Measurements from ENCODE around the gene PIPOX. TPM values are rescaled to one million over a fixed set of nuclear protein-coding genes. Genes with fewer than 3 reads are reported as not detected.
A peak's percentile ranks its signal among the peaks of the same experiment; 100 is the strongest.

Gene PIPOX
- total RNA-seq, 1 donor from 2014 or later, result 3.3 TPM

DNA sequence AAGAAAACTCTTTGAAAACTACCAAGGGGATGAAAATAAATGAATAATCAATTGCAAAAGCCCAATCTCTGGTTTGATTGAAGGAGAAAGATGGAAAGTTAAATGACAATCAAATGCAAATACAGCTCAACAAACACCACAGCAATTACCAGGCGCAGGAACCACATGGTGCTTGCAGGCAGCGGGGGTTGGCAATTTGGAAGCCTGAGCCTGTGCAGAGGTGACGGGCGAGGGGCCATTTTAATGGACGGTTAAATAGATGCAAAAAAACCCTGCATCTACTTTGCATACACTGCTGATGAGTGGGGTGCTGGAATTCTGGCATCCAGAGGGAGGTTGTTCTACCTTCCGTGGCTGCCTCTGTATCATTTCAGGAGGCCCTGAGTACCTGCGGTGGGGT, 32.4 kb upstream of the PIPOX start:
- Mint-ChIP-seq H3K36me3 (ENCODE audit: low read depth, unreplicated experiment) (no peaks in the 10 kb centered on the region), H3K9me3 (ENCODE audit: unreplicated experiment) (no peaks in the 10 kb centered on the region), H3K27ac (ENCODE audit: unreplicated experiment) (no peak overlapping the region), H3K27me3 (ENCODE audit: unreplicated experiment) (peaks cover 7% of the 10 kb centered on the region), H3K4me3 (ENCODE audit: unreplicated experiment) (no peak overlapping the region), H3K4me1 (ENCODE audit: unreplicated experiment) (peaks cover 13% of the 10 kb centered on the region)
- TF ChIP-seq, protein P1, sequence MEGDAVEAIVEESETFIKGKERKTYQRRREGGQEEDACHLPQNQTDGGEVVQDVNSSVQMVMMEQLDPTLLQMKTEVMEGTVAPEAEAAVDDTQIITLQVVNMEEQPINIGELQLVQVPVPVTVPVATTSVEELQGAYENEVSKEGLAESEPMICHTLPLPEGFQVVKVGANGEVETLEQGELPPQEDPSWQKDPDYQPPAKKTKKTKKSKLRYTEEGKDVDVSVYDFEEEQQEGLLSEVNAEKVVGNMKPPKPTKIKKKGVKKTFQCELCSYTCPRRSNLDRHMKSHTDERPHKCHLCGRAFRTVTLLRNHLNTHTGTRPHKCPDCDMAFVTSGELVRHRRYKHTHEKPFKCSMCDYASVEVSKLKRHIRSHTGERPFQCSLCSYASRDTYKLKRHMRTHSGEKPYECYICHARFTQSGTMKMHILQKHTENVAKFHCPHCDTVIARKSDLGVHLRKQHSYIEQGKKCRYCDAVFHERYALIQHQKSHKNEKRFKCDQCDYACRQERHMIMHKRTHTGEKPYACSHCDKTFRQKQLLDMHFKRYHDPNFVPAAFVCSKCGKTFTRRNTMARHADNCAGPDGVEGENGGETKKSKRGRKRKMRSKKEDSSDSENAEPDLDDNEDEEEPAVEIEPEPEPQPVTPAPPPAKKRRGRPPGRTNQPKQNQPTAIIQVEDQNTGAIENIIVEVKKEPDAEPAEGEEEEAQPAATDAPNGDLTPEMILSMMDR (IDR thresholded peaks at IDR 0.05; ENCODE audit: unreplicated experiment), result no peak
- no peak for DNase-seq (ENCODE audit: low spot score)

DNA sequence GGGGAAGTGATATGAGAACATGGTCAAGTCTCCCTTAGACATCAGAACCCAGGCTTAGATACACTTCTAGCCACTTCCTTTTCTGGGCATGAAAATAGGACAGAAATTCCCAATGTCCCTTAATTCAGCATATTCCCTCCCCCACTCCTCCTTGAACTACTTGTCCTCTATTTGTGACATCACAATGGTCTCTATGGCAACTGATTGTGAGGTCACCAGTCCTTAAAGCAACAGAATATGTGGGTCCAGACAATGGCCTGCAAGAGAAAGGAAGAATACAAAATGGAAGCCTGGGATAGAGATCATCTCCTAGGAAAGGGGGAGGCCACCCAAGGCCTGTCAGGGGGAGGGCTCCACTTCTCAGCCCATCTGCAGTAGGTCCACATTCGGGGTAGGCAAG, 30.4 kb upstream of the PIPOX start:
- no peak for DNase-seq (ENCODE audit: low spot score)
- Mint-ChIP-seq H3K4me1 (ENCODE audit: unreplicated experiment) (peaks cover 20% of the 10 kb centered on the region), H3K27ac (ENCODE audit: unreplicated experiment) (peak overlapping the region; percentile 27), H3K27me3 (ENCODE audit: unreplicated experiment) (peaks cover 4% of the 10 kb centered on the region), H3K36me3 (ENCODE audit: low read depth, unreplicated experiment) (no peaks in the 10 kb centered on the region), H3K9me3 (ENCODE audit: unreplicated experiment) (no peaks in the 10 kb centered on the region), H3K4me3 (ENCODE audit: unreplicated experiment) (no peak overlapping the region)
- TF ChIP-seq, protein P1 (IDR thresholded peaks at IDR 0.05; ENCODE audit: unreplicated experiment), result no peak

DNA sequence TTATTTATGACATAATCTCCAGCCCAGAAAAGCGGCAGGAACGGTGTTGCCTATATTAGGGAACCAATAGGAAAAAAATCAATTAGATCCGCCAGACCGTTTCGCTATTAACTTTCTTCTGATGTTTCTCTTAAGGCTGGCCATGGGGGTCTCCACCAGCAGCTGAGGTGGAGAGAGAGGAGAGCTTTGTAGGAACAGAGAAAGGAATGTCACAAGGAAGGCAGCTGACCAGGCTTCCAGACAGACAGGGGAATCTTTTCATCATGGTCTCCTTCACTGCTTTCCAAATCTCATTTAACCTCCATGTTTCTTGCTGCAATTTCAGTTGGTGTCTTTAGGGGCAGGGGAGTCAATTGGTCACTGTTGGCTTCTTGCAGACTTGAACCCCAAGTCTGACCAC, 28.2 kb upstream of the PIPOX start:
- TF ChIP-seq, protein P1 (IDR thresholded peaks at IDR 0.05; ENCODE audit: unreplicated experiment), result no peak
- Mint-ChIP-seq H3K27me3 (ENCODE audit: unreplicated experiment) (peaks cover 2% of the 10 kb centered on the region), H3K36me3 (ENCODE audit: low read depth, unreplicated experiment) (no peaks in the 10 kb centered on the region), H3K9me3 (ENCODE audit: unreplicated experiment) (no peaks in the 10 kb centered on the region), H3K4me1 (ENCODE audit: unreplicated experiment) (peaks cover 32% of the 10 kb centered on the region), H3K27ac (ENCODE audit: unreplicated experiment) (no peak overlapping the region), H3K4me3 (ENCODE audit: unreplicated experiment) (no peak overlapping the region)
- DNase-seq (ENCODE audit: low spot score), result no peak

DNA sequence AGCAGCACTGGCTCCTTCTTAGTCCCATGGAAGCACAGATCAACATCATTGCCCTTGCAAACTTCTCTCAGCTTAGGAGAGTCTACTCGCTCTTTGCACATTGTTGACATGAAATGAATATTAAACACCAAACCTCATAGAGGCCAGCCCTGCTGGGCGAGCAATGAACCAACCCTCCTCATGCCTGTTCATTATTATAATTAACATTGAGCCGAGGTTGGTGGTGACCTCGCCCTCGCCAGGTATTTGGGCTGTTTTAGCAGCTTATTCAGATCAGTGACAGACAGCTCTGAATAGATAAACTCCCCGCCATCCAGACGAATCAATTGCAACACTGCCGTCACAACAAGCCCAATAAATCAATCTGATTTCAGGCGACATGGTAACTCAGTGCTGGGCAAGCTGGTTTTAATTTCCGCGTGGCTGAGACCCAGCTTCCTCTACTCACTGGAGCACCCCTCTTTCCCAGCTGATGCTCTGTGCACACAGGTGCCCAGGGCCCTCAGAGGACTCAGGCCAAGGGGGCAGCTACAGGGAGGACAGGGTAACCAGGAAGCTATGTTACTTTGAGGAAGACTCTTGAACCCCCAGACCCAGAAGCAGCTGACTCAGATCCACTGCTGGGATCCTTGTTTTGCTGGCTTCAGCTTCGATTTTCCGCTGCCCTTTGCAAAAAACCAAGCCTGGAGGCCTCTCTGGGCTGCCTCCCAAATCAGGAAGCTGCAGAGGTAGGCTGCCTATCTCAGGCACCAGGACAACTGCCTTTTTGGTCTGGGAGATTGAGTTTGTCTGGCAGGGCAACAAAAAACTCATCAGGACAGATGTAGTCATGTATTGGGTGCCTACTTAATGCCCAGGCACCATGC, 26.4 kb upstream of the PIPOX start:
- TF ChIP-seq, protein P1 (IDR thresholded peaks at IDR 0.05; ENCODE audit: unreplicated experiment), result no peak
- no peak for DNase-seq (ENCODE audit: low spot score)
- Mint-ChIP-seq H3K27me3 (ENCODE audit: unreplicated experiment) (peaks cover 2% of the 10 kb centered on the region), H3K36me3 (ENCODE audit: low read depth, unreplicated experiment) (no peaks in the 10 kb centered on the region), H3K9me3 (ENCODE audit: unreplicated experiment) (no peaks in the 10 kb centered on the region), H3K4me1 (ENCODE audit: unreplicated experiment) (peaks cover 44% of the 10 kb centered on the region), H3K27ac (ENCODE audit: unreplicated experiment) (no peak overlapping the region), H3K4me3 (ENCODE audit: unreplicated experiment) (no peak overlapping the region)

DNA sequence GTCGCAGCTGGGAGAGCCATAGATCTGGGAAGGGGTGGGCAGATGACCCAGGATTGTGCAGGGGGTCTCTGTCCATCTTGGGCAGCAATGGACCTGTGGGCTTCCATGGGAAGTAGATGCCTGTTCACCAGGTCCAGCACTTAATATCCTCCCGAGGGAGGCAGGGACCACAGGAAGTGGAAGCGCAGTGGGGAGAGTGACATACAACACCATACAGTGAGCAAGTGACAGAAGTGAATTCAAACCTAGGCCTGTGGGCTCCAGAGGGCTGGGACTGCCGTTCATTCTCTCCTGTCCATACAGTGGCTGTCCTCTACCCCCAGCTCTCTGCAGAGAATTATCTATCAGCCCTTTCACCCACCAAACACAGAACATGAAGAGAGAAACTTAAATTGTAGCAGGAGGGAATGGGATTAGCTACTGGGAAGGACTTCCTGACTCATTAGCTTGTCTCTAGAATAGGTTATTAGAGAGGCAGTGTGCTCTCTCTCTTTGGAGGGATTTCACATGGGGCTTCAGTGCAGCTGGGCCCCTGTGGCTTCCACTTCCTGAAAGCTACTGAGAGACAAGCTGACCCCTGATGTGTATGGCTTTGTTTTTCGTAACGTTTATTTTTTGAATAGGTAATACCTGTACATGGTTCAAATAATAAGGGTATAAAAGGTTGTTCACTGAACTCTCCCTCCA, 24.0 kb upstream of the PIPOX start:
- Mint-ChIP-seq H3K36me3 (ENCODE audit: low read depth, unreplicated experiment) (no peaks in the 10 kb centered on the region), H3K9me3 (ENCODE audit: unreplicated experiment) (no peaks in the 10 kb centered on the region), H3K4me1 (ENCODE audit: unreplicated experiment) (peaks cover 42% of the 10 kb centered on the region), H3K4me3 (ENCODE audit: unreplicated experiment) (peak overlapping the region; percentile 49), H3K27ac (ENCODE audit: unreplicated experiment) (no peak overlapping the region), H3K27me3 (ENCODE audit: unreplicated experiment) (no peaks in the 10 kb centered on the region)
- TF ChIP-seq, protein P1 (IDR thresholded peaks at IDR 0.05; ENCODE audit: unreplicated experiment), result no peak
- no peak for DNase-seq (ENCODE audit: low spot score)
